Stimulated activated CD4-positive, alpha-beta T cell treated with anti-CD3 and anti-CD28 coated beads, Interleukin-12 subunit alpha, Interleukin-12 subunit beta, amount 100 ng/mL, for 24 hours (primary cell): ENCODE results near the gene PLEKHH1.

Experiments
- DNase-seq, 2 experiments: peaks; one replicate each; pipeline ENCODE4 v3.0.0-alpha.2; 2020; ENCODE audit warnings: low read depth in 2 of 2

The PLEKHH1 gene

DNA sequence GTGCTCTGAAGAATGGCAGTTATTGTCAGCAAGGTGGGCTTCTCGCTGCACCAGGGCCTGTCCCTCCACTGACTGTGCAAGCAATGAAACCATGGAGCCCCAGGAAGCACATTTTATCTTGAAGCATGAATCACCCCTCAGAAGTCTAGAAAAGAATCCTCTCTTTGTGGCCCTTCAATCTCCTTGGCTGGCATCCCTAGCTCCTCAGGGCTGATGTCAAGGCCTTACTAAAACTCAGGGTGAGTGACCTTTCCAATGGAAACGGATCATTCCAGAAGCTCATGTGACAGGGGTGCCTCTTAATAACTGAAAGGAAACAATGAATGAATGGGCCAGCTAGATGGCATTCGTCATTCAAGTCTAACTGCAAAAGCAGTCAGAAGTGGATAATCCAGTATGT, 22.3 kb upstream of the PLEKHH1 start:
- DNase-seq, result no peak

- DNase-seq, result no peak
These were observed 20.4 kb upstream of the PLEKHH1 start for GRCh38 chr14:67512463-67513310.

- DNase-seq, result no peak
These were observed 19.4 kb upstream of the PLEKHH1 start for GRCh38 chr14:67513631-67514108.

DNA sequence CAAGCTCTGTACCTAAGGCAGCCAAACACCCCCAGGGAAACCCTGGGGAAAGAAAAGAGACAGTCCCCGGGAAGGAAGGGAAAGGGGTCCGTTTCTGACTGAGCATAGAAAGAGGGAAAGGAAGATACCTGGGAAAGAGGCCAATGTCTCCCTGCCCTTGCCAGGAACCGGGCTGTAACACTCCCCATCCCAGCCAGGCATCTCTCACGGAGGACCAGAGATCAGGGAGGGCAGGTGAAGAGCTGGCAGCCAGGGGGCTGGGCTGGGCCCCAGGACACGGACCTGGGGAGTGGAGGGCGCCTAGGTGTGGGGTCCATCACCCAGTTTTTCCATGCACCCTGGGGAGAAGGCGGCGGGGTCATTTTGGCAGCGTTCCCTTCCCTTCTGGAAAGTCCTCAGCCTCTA, 18.9 kb upstream of the PLEKHH1 start:
- DNase-seq, result no peak

DNA sequence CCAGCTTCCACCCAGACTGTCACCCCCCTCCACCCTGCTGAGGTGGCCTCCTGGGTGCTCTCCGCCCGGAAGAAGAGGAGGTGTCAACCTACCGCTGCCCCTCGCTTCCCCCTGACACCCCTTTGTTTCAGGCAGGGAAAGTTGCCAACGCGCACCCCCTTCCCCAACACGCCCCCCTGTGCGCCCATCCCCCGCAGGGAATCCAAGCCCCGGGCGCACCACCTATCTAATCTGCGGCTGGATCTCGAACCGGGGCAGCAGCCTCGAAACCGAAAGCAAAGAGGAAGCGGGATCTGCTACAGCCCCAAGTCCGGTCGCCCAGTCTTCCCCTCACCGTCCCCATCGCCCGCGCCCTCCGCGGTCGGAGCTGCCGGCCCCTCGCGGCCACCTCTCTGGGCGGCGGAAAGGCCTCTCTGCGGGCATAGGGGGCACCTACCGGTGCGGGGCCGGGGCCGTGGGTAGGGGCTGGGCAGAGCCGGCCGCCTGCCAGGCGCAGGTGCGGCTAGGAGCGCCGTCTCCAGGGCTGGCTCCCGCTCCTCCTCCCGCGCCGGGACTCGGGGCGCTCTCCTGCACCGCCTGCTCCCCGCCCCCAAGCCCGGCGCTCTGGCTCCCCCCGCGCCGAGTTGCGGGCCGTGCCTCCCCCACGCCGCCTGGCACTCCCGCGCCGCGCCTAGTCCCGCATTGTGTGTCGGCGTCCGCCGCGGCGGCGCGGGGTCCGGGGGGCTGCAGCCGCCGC, 18.3 kb upstream of the PLEKHH1 start:
- DNase-seq, result peak in 1 of 2 experiments; percentile 11

GRCh38 chr14:67515386-67516079, 17.6 kb upstream of the PLEKHH1 start:
- DNase-seq, result peak in 1 of 2 experiments; percentile 20

DNA sequence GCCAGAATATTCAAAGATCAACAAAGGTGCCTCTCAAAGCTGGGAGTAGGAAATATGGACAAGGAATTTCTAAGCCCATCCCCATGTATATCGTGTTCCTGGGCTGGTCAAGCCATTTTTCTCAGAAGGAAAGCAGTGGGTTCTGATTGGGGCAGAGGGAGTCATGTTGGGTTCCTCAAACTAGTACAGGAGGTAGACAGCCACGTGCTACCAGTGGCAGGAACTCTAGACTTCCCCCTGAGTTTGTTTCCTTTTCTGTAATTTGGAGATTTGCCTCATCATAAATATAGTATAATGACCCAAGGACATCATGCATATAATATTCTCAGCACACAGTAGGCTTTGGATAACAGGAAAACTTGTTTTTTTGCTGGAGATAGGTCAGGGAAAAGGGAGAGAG, 16.4 kb upstream of the PLEKHH1 start:
- no peak for DNase-seq

DNA sequence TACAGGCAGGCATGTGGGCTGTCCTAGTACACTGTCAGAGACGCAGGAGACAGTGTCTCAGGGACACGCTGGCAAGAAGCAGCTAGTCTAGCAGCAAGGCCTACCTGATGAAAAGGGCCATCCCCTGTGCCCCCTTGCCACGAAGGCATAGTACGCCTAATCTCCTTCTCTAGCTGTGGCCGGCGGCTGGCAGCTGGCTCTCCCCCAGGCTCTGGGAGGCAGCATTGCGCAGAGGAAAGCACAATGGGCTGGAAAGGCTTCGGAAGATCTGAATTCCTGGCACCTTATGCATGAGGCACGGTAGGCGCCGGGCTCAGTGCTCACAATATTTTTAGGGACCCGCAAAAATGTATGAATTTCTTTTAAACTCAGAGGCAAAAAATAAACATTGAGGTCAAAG, 16.0 kb upstream of the PLEKHH1 start:
- DNase-seq, result no peak

- DNase-seq, result no peak
These were observed 13.7 kb upstream of the PLEKHH1 start for GRCh38 chr14:67519406-67519805.

DNA sequence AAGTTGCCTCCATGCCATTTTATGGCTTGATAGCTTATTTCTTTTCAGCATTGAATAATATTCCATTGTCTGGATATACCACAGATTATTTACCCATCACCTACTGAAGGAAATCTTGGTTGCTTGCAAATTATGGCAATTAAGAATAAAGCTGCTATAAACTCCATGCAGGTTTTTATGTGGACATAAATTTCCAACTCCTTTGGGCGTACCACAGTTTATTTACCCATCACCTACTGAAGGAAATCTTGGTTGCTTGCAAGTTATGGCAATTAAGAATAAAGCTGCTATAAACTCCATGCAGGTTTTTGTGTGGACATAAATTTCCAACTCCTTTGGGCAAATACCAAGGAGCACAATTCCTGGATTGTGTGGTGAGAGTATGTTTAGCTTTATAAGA, 12.6 kb upstream of the PLEKHH1 start:
- DNase-seq, result no peak

DNA sequence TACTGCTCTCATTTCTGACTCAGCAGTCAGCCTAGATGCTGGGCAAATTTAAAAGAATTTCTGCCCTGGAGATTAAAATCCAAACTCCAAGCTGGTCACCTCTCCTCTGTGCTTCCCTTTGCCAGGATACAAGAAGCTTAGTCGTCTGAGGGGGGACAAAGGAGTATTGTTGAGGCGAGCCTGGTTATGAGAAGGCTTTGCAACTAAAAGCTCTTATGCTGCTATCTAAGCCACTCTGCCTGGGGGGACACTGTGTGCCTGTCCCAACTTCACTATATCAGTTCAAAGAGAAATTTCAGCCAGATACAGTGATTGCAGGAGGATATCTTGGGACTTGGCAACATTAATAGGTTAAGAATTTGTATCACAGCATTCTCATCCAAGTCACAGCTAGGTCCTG, 10.8 kb upstream of the PLEKHH1 start:
- no peak for DNase-seq

DNA sequence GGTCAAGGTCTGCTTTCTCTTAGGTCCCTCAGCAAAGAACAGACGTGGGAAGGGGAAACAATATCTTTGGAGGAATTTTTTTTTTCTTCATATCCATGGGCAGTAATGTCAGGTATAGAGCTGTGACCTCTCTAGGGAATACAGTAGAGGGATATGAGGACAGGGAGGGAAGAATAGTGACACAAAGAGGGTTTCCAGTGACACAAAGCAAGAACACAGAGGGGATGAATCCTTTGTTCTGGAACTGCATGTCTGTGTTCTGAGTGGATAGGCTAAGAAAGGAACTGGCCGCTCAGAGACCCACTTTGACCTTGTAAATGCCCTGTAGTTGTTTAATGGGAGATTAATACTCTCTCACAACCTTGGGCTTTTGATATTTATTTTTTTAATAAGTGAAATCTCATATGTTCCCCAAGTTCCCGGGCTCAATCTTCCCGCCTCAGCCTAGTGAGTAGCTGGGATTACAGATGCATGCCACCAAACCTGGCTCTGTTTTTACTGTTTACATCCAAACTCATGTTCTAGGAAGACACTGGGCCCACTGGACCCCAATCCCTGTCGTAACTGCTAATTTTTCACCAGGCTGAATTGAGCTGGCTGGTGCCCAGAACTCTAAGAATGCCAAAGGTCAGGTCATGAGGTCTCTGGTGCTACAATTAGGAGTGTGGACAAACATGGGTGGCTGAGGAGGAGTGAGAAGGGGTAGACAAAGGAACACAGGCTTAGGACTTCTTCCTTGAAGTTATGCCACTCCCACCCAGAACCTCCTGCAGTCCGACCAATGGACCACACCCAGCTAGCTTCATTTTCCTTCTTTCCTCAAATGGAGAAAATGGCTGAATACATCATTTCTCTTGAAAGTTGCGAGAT, 9.1 kb upstream of the PLEKHH1 start:
- DNase-seq, result no peak

- DNase-seq, result no peak
These were observed 8.5 kb upstream of the PLEKHH1 start for GRCh38 chr14:67524634-67524963.

GRCh38 chr14:67525389-67525788, 7.7 kb upstream of the PLEKHH1 start:
- DNase-seq, result no peak

- no peak for DNase-seq
These were observed 6.9 kb upstream of the PLEKHH1 start for GRCh38 chr14:67526181-67526580.

GRCh38 chr14:67526676-67527459, 6.2 kb upstream of the PLEKHH1 start:
- no peak for DNase-seq

DNA sequence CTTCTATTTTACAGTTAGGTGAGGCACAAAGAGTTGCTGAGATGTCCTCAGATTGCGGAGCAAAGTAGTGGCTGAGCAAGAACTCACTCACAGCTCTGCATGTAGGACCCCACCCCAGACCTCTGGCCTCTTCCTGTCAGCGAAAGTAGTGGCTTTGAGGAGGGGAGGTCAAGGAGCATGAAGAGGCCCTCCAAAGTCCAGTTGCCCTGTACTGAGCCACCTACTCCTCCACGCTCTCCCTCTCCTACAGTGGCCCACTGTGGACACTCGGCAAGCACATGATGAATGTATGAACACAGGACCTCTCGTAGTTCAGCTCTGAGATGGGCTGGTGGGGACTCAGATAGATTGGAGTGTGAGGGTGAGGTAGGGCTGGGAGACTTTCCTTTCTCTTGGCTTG, 5.3 kb upstream of the PLEKHH1 start:
- DNase-seq, result no peak

DNA sequence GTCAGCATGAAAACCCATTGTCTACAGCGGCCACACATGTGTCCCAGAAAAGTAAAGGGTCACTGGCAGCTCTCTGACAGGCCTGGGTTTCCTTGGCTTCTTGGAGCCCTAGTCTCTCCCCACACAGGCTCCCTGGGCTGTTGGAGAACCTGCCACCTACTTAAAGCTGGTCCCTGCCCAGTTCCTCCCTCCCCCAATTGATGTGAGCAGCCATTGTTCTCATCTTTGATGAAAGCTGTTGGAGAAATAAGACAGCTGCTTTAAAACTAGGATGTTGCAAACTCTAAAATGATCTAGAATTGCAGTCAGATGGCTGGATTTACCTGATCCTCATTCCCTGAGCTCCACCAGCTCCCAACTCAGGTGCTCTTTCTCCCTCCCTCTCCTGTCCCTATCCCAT, 4.8 kb upstream of the PLEKHH1 start:
- DNase-seq, result no peak

GRCh38 chr14:67529947-67530935, 2.8 kb upstream of the PLEKHH1 start:
- DNase-seq, result no peak

- no peak for DNase-seq
These were observed 488 bp upstream of the PLEKHH1 start for GRCh38 chr14:67532606-67532997.
